H9 (cell line): ENCODE data around the gene TNFAIP8L1. TPM values are rescaled to one million over a fixed set of nuclear protein-coding genes. Genes with fewer than 3 reads are reported as not detected.
A peak's percentile ranks its signal among the peaks of the same experiment; 100 is the strongest.

Experiments
- DNase-seq: peaks from one replicate; pipeline ENCODE4 v3.0.0-alpha.2; 2017
- H2AFZ ChIP-seq: one replicate; pipeline ENCODE4 v1.6.1; 2013; ENCODE audit warnings: mild to moderate bottlenecking, low read length, control low read depth, moderate library complexity
- H2AK5ac ChIP-seq: 2 replicates; pipeline ENCODE4 v1.6.1; 2013; ENCODE audit warnings: low read length, control low read depth, mixed read lengths; ENCODE audit not compliant: insufficient read length
- H2BK120ac ChIP-seq: one replicate; pipeline ENCODE4 v1.6.1; 2013; ENCODE audit warnings: low read depth, mild to moderate bottlenecking, low read length, control low read depth, inconsistent platforms; ENCODE audit not compliant: poor library complexity, severe bottlenecking
- H2BK12ac ChIP-seq: 2 replicates; pipeline ENCODE4 v1.6.1; 2013; ENCODE audit warnings: low read length, control low read depth, mixed read lengths, low read depth; ENCODE audit not compliant: insufficient read length
- H2BK15ac ChIP-seq: 2 replicates; pipeline ENCODE4 v1.6.1; 2013; ENCODE audit warnings: low read depth, low read length, control low read depth
- H2BK20ac ChIP-seq: one replicate; pipeline ENCODE4 v1.6.1; 2013; ENCODE audit warnings: low read depth, mild to moderate bottlenecking, low read length, control low read depth, inconsistent platforms; ENCODE audit not compliant: poor library complexity, severe bottlenecking
- H2BK5ac ChIP-seq: 2 replicates; pipeline ENCODE4 v1.6.1; 2013; ENCODE audit warnings: low read length, control low read depth, mixed read lengths; ENCODE audit not compliant: insufficient read length
- H3K14ac ChIP-seq: 2 replicates; pipeline ENCODE4 v1.6.1; 2013; ENCODE audit warnings: low read length, control low read depth; ENCODE audit not compliant: insufficient read depth
- H3K18ac ChIP-seq: 2 replicates; pipeline ENCODE4 v1.6.1; 2013; ENCODE audit warnings: low read depth, mild to moderate bottlenecking, mixed read lengths, low read length, control low read depth; ENCODE audit not compliant: insufficient read length
- H3K23ac ChIP-seq: 2 replicates; pipeline ENCODE4 v1.6.1; 2013; ENCODE audit warnings: low read length, control low read depth, mixed read lengths, low read depth; ENCODE audit not compliant: insufficient read length
- H3K23me2 ChIP-seq: 2 replicates; pipeline ENCODE4 v1.6.1; 2013; ENCODE audit warnings: low read depth, mild to moderate bottlenecking, mixed read lengths, low read length, control low read depth; ENCODE audit not compliant: insufficient read length, poor library complexity, severe bottlenecking
- H3K27ac ChIP-seq: 2 replicates; pipeline ENCODE4 v1.5.1; 2013; ENCODE audit warnings: low read length, control low read depth, mixed read lengths, low read depth; ENCODE audit not compliant: insufficient read length
- H3K27me3 ChIP-seq: 2 replicates; pipeline ENCODE4 v1.6.1; 2013; ENCODE audit warnings: low read length, control low read depth, inconsistent platforms; ENCODE audit not compliant: insufficient read depth
- H3K4ac ChIP-seq: 2 replicates; pipeline ENCODE4 v1.6.1; 2013; ENCODE audit warnings: low read depth, mild to moderate bottlenecking, control low read depth, inconsistent platforms, low read length, moderate library complexity
- H3K4me1 ChIP-seq: 2 replicates; pipeline ENCODE4 v1.6.1; 2013; ENCODE audit warnings: low read length, control low read depth, inconsistent platforms; ENCODE audit not compliant: insufficient read depth
- H3K4me2 ChIP-seq: 2 replicates; pipeline ENCODE4 v1.6.1; 2013; ENCODE audit warnings: low read length, control low read depth, mixed read lengths; ENCODE audit not compliant: insufficient read length, insufficient read depth
- H3K56ac ChIP-seq: 2 replicates; pipeline ENCODE4 v1.6.1; 2013; ENCODE audit warnings: low read depth, mild to moderate bottlenecking, mixed read lengths, low read length, control low read depth; ENCODE audit not compliant: insufficient read length
- H3K79me1 ChIP-seq: 2 replicates; pipeline ENCODE4 v1.6.1; 2013; ENCODE audit warnings: low read depth, mild to moderate bottlenecking, moderate library complexity, low read length, control low read depth, inconsistent platforms; ENCODE audit not compliant: insufficient read depth, poor library complexity, severe bottlenecking
- H3K79me2 ChIP-seq: 2 replicates; pipeline ENCODE4 v1.6.1; 2013; ENCODE audit warnings: low read length, control low read depth, inconsistent platforms; ENCODE audit not compliant: insufficient read depth
- H3K9ac ChIP-seq: 2 replicates; pipeline ENCODE4 v1.6.1; 2013; ENCODE audit warnings: low read length, control low read depth, mixed read lengths; ENCODE audit not compliant: insufficient read length; ENCODE audit errors: extremely low read depth
- H3K9me3 ChIP-seq: one replicate; pipeline ENCODE4 v1.6.1; 2013; ENCODE audit warnings: low read depth, low read length, inconsistent platforms; ENCODE audit not compliant: control insufficient read depth
- H3T11ph ChIP-seq: one replicate; pipeline ENCODE4 v1.6.1; 2013; ENCODE audit warnings: mild to moderate bottlenecking, low read length, control low read depth, inconsistent platforms
- H4K20me1 ChIP-seq: one replicate; pipeline ENCODE4 v1.6.1; 2013; ENCODE audit not compliant: control insufficient read depth, insufficient read length, insufficient read depth
- H4K5ac ChIP-seq: 2 replicates; pipeline ENCODE4 v1.6.1; 2013; ENCODE audit warnings: low read depth, mild to moderate bottlenecking, mixed read lengths, low read length, control low read depth; ENCODE audit not compliant: insufficient read length
- H4K8ac ChIP-seq: replicated peaks from 2 replicates; pipeline ENCODE4 v1.6.1; 2013; ENCODE audit warnings: low read length, control low read depth, mixed read lengths, low read depth; ENCODE audit not compliant: insufficient read length
- H4K91ac ChIP-seq: 2 replicates; pipeline ENCODE4 v1.6.1; 2013; ENCODE audit warnings: low read depth, mild to moderate bottlenecking, moderate library complexity, mixed read lengths, low read length, control low read depth; ENCODE audit not compliant: insufficient read length
- H3K27ac Mint-ChIP-seq, 3 experiments: 2 replicates in 2 of 3; 3 replicates in 1 of 3; pipeline ENCODE4 v1.8.0; 2020 to 2021; ENCODE audit warnings: mixed read lengths in 3 of 3, mild to moderate bottlenecking in 1 of 3, moderate library complexity in 1 of 3
- H3K27me3 Mint-ChIP-seq: 2 replicates; pipeline ENCODE4 v1.8.0; 2021; ENCODE audit warnings: low read depth, mild to moderate bottlenecking, moderate library complexity, mixed read lengths
- H3K36me3 Mint-ChIP-seq, 3 experiments: 2 replicates in 2 of 3; 3 replicates in 1 of 3; pipeline ENCODE4 v1.8.0; 2020 to 2021; ENCODE audit warnings: low read depth in 3 of 3, mixed read lengths in 3 of 3; ENCODE audit not compliant: insufficient read depth in 1 of 3
- H3K4me1 Mint-ChIP-seq, 2 experiments: 2 replicates each; pipeline ENCODE4 v1.8.0; 2020; ENCODE audit warnings: mixed read lengths in 2 of 2
- H3K4me3 Mint-ChIP-seq, 2 experiments: 2 replicates in 1 of 2; 3 replicates in 1 of 2; pipeline ENCODE4 v1.8.0; 2020 to 2021; ENCODE audit warnings: mild to moderate bottlenecking in 2 of 2, mixed read lengths in 2 of 2, moderate library complexity in 1 of 2
- H3K9me3 Mint-ChIP-seq, 2 experiments: 2 replicates in 1 of 2; 3 replicates in 1 of 2; pipeline ENCODE4 v1.8.0; 2020; ENCODE audit warnings: mild to moderate bottlenecking in 2 of 2, mixed read lengths in 2 of 2, moderate library complexity in 1 of 2
- WGBS: extraction: QIAGEN DNeasy Blood & Tissue Kit; methylation state at CpG from one replicate; pipeline ENCODE4 v1.1.7; 2013; ENCODE audit warnings: missing lambda C conversion rate, low lambda C conversion rate, mixed read lengths; ENCODE audit not compliant: insufficient read length; ENCODE audit errors: extremely low coverage; 5-methylcytosine and 5-hydroxymethylcytosine counted together
- total RNA-seq: library from RNA; stranded (reverse); gene quantifications from 2 replicates; pipeline ENCODE4 v1.2.1, GENCODE V29; 2021
- TF ChIP-seq, protein P1 (sequence below): fragments of 200-600 bp; sonication (generic); conservative IDR thresholded peaks from 3 replicates; pipeline ENCODE4 v1.8.0; 2021; ENCODE audit warnings: antibody characterized with exemption, mild to moderate bottlenecking

The TNFAIP8L1 gene
- total RNA-seq, 1 experiment from 2014 or later = 4.2 TPM

DNA sequence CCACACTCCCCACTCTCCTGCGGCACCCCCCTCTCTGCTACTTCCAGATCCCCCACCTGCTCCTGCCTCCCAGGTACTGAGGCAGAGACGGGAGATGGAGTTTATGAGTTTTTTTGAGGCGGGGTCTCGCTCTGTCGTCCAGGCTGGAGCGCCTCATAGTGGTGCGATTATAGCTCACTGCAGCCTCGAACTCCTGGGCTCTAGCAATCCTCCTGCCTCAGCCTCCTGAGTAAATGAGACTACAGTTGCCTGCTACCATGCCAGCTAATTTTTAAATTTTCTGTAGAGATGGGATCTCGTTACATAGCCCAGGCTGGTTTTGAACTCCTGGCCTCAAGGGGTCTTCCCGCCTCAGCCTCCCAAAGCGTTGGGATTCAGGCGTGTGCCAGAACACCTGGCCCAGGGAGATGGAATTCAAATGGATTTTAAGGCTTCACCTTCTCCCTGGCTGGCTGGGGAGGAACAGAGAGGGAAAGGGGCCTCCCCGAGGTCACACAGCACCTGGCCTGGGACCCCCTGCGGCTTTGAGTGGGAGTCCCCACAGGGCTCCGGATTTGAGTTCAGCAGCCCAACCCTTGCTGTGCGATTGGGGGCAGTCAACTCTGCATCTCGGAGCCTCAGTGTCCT is 19.5 kb upstream of the TNFAIP8L1 start:
- H3K27ac ChIP-seq = no peak overlapping the region

More for the DNA sequence above, 19.5 kb upstream of the TNFAIP8L1 start:
- Histone ChIP-seq H4K5ac (no peak overlapping the region), H3K23me2 (no peaks in the 10 kb centered on the region), H2BK20ac (no peak overlapping the region), H2AK5ac (no peak overlapping the region), H2BK5ac (no peak overlapping the region), H4K8ac (no peak overlapping the region), H3K14ac (no peak overlapping the region), H3K4me2 (no peak overlapping the region), H2BK15ac (no peak overlapping the region), H2BK120ac (no peak overlapping the region), H4K91ac (no peak overlapping the region), H3K9ac (no peak overlapping the region), H4K20me1 (no peaks in the 10 kb centered on the region), H2AFZ (no peak overlapping the region), H3K23ac (no peak overlapping the region), H3K27me3 (no peaks in the 10 kb centered on the region), H3K9me3 (no peaks in the 10 kb centered on the region), H2BK12ac (no peak overlapping the region), H3K79me1 (no peaks in the 10 kb centered on the region), H3K4ac (no peak overlapping the region), H3T11ph (no peak overlapping the region), H3K4me1 (no peaks in the 10 kb centered on the region), H3K18ac (no peak overlapping the region), H3K56ac (no peak overlapping the region), H3K79me2 (no peaks in the 10 kb centered on the region)
- no peak overlapping the region for H3K4me3 Mint-ChIP-seq
- no peak for DNase-seq
- peaks cover 28% of the 10 kb centered on the region for H3K27me3 Mint-ChIP-seq
- TF ChIP-seq, protein P1, sequence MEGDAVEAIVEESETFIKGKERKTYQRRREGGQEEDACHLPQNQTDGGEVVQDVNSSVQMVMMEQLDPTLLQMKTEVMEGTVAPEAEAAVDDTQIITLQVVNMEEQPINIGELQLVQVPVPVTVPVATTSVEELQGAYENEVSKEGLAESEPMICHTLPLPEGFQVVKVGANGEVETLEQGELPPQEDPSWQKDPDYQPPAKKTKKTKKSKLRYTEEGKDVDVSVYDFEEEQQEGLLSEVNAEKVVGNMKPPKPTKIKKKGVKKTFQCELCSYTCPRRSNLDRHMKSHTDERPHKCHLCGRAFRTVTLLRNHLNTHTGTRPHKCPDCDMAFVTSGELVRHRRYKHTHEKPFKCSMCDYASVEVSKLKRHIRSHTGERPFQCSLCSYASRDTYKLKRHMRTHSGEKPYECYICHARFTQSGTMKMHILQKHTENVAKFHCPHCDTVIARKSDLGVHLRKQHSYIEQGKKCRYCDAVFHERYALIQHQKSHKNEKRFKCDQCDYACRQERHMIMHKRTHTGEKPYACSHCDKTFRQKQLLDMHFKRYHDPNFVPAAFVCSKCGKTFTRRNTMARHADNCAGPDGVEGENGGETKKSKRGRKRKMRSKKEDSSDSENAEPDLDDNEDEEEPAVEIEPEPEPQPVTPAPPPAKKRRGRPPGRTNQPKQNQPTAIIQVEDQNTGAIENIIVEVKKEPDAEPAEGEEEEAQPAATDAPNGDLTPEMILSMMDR = peak; percentile 23; the same call in 1 of the 3 replicates
- H3K4me1 Mint-ChIP-seq = peaks cover 6 to 35% of the 10 kb centered on the region in 2 experiments
- no peaks in the 10 kb centered on the region for H3K9me3 Mint-ChIP-seq
- no CpG with 5 or more reads among the region's 17 CpGs for WGBS
- no peak overlapping the region for H3K27ac Mint-ChIP-seq
- no peaks in the 10 kb centered on the region; a peak in 1 of 7 replicates for H3K36me3 Mint-ChIP-seq
